ENCODE measurements around the gene CDC14A.
"Not testable (repeated sequence)": the region's sequence is repeated elsewhere in the genome, so short reads cannot be mapped to it uniquely, and the experiment has no call there.

The CDC14A gene

GRCh38 chr1:100320311-100321099, 31.8 kb upstream of the CDC14A start:
- Histone ChIP-seq H3K4me3 (ENCODE audit: low read length in 2 of 2) (no peak overlapping the region), H3K9ac (ENCODE audit: low read depth in 1 of 2, low read length in 2 of 2) (no peak overlapping the region), H3K4me1 (ENCODE audit: control insufficient read depth in 2 of 2, insufficient read depth in 2 of 2, low read length in 2 of 2) (no peaks in the 10 kb centered on the region), H3K36me3 (ENCODE audit: control insufficient read depth in 2 of 2, insufficient read depth in 2 of 2, low read length in 2 of 2) (no peaks in the 10 kb centered on the region), H3K9me3 (ENCODE audit: control insufficient read depth in 2 of 2, low read length in 2 of 2) (peaks cover 0 to 7% of the 10 kb centered on the region in 2 donors), H3K27ac (ENCODE audit: low read depth in 2 of 2, low read length in 2 of 2) (no peak overlapping the region), H3K27me3 (ENCODE audit: control insufficient read depth in 2 of 2, insufficient read depth in 2 of 2, low read length in 2 of 2) (no peaks in the 10 kb centered on the region)

GRCh38 chr1:100321100-100321493, 31.2 kb upstream of the CDC14A start:
- Histone ChIP-seq H3K27ac (ENCODE audit: low read depth in 2 of 2, low read length in 2 of 2) (no peak overlapping the region), H3K4me1 (ENCODE audit: control insufficient read depth in 2 of 2, insufficient read depth in 2 of 2, low read length in 2 of 2) (no peaks in the 10 kb centered on the region), H3K9ac (ENCODE audit: low read depth in 1 of 2, low read length in 2 of 2) (no peak overlapping the region), H3K27me3 (ENCODE audit: control insufficient read depth in 2 of 2, insufficient read depth in 2 of 2, low read length in 2 of 2) (no peaks in the 10 kb centered on the region), H3K9me3 (ENCODE audit: control insufficient read depth in 2 of 2, low read length in 2 of 2) (peaks cover 0 to 2% of the 10 kb centered on the region in 2 donors), H3K4me3 (ENCODE audit: low read length in 2 of 2) (no peak overlapping the region), H3K36me3 (ENCODE audit: control insufficient read depth in 2 of 2, insufficient read depth in 2 of 2, low read length in 2 of 2) (no peaks in the 10 kb centered on the region)

GRCh38 chr1:100321506-100321905, 30.8 kb upstream of the CDC14A start:
- Histone ChIP-seq H3K36me3 (ENCODE audit: control insufficient read depth in 2 of 2, insufficient read depth in 2 of 2, low read length in 2 of 2) (no peaks in the 10 kb centered on the region), H3K27me3 (ENCODE audit: control insufficient read depth in 2 of 2, insufficient read depth in 2 of 2, low read length in 2 of 2) (no peaks in the 10 kb centered on the region), H3K4me1 (ENCODE audit: control insufficient read depth in 2 of 2, insufficient read depth in 2 of 2, low read length in 2 of 2) (no peaks in the 10 kb centered on the region), H3K4me3 (ENCODE audit: low read length in 2 of 2) (no peak overlapping the region), H3K9ac (ENCODE audit: low read depth in 1 of 2, low read length in 2 of 2) (no peak overlapping the region), H3K9me3 (ENCODE audit: control insufficient read depth in 2 of 2, low read length in 2 of 2) (peaks cover 0 to 2% of the 10 kb centered on the region in 2 donors), H3K27ac (ENCODE audit: low read depth in 2 of 2, low read length in 2 of 2) (no peak overlapping the region)

- no peaks in the 10 kb centered on the region for H3K4me1 ChIP-seq (ENCODE audit: control insufficient read depth in 2 of 2, insufficient read depth in 2 of 2, low read length in 2 of 2)
- no peaks in the 10 kb centered on the region for H3K36me3 ChIP-seq (ENCODE audit: control insufficient read depth in 2 of 2, insufficient read depth in 2 of 2, low read length in 2 of 2)
- H3K4me3 ChIP-seq (ENCODE audit: low read length in 2 of 2) = no peak overlapping the region
- H3K9me3 ChIP-seq (ENCODE audit: control insufficient read depth in 2 of 2, low read length in 2 of 2) = peaks cover 0 to 2% of the 10 kb centered on the region in 2 donors
- no peak overlapping the region for H3K9ac ChIP-seq (ENCODE audit: low read depth in 1 of 2, low read length in 2 of 2)
- no peak overlapping the region for H3K27ac ChIP-seq (ENCODE audit: low read depth in 2 of 2, low read length in 2 of 2)
- no peaks in the 10 kb centered on the region for H3K27me3 ChIP-seq (ENCODE audit: control insufficient read depth in 2 of 2, insufficient read depth in 2 of 2, low read length in 2 of 2)
These were observed 29.7 kb upstream of the CDC14A start for GRCh38 chr1:100322436-100323211.

- H3K9ac ChIP-seq (ENCODE audit: low read depth in 1 of 2, low read length in 2 of 2) = no peak overlapping the region
- no peak overlapping the region for H3K4me3 ChIP-seq (ENCODE audit: low read length in 2 of 2)
- no peaks in the 10 kb centered on the region for H3K36me3 ChIP-seq (ENCODE audit: control insufficient read depth in 2 of 2, insufficient read depth in 2 of 2, low read length in 2 of 2)
- H3K4me1 ChIP-seq (ENCODE audit: control insufficient read depth in 2 of 2, insufficient read depth in 2 of 2, low read length in 2 of 2) = no peaks in the 10 kb centered on the region
- H3K27me3 ChIP-seq (ENCODE audit: control insufficient read depth in 2 of 2, insufficient read depth in 2 of 2, low read length in 2 of 2) = no peaks in the 10 kb centered on the region
- H3K9me3 ChIP-seq (ENCODE audit: control insufficient read depth in 2 of 2, low read length in 2 of 2) = peaks cover 0 to 2% of the 10 kb centered on the region in 2 donors
- no peak overlapping the region for H3K27ac ChIP-seq (ENCODE audit: low read depth in 2 of 2, low read length in 2 of 2)
These were observed 28.7 kb upstream of the CDC14A start for GRCh38 chr1:100323419-100324106.

GRCh38 chr1:100325415-100326324, 26.6 kb upstream of the CDC14A start:
- no peaks in the 10 kb centered on the region for H3K9me3 ChIP-seq (ENCODE audit: control insufficient read depth in 2 of 2, low read length in 2 of 2)
- H3K4me3 ChIP-seq (ENCODE audit: low read length in 2 of 2) = no peak overlapping the region
- H3K36me3 ChIP-seq (ENCODE audit: control insufficient read depth in 2 of 2, insufficient read depth in 2 of 2, low read length in 2 of 2) = no peaks in the 10 kb centered on the region
- H3K27me3 ChIP-seq (ENCODE audit: control insufficient read depth in 2 of 2, insufficient read depth in 2 of 2, low read length in 2 of 2) = no peaks in the 10 kb centered on the region
- no peak overlapping the region for H3K27ac ChIP-seq (ENCODE audit: low read depth in 2 of 2, low read length in 2 of 2)
- no peak overlapping the region for H3K9ac ChIP-seq (ENCODE audit: low read depth in 1 of 2, low read length in 2 of 2)
- H3K4me1 ChIP-seq (ENCODE audit: control insufficient read depth in 2 of 2, insufficient read depth in 2 of 2, low read length in 2 of 2) = no peaks in the 10 kb centered on the region

- H3K9ac ChIP-seq (ENCODE audit: low read depth in 1 of 2, low read length in 2 of 2); H3K9me3 ChIP-seq (ENCODE audit: control insufficient read depth in 2 of 2, low read length in 2 of 2); H3K4me1 ChIP-seq (ENCODE audit: control insufficient read depth in 2 of 2, insufficient read depth in 2 of 2, low read length in 2 of 2); H3K27ac ChIP-seq (ENCODE audit: low read depth in 2 of 2, low read length in 2 of 2); H3K36me3 ChIP-seq (ENCODE audit: control insufficient read depth in 2 of 2, insufficient read depth in 2 of 2, low read length in 2 of 2); H3K27me3 ChIP-seq (ENCODE audit: control insufficient read depth in 2 of 2, insufficient read depth in 2 of 2, low read length in 2 of 2); H3K4me3 ChIP-seq (ENCODE audit: low read length in 2 of 2): not testable (repeated sequence)
These were observed 26.0 kb upstream of the CDC14A start for GRCh38 chr1:100326325-100326670.

- Histone ChIP-seq H3K9ac (ENCODE audit: low read depth in 1 of 2, low read length in 2 of 2) (no peak overlapping the region), H3K4me3 (ENCODE audit: low read length in 2 of 2) (no peak overlapping the region), H3K27ac (ENCODE audit: low read depth in 2 of 2, low read length in 2 of 2) (no peak overlapping the region), H3K9me3 (ENCODE audit: control insufficient read depth in 2 of 2, low read length in 2 of 2) (no peaks in the 10 kb centered on the region), H3K4me1 (ENCODE audit: control insufficient read depth in 2 of 2, insufficient read depth in 2 of 2, low read length in 2 of 2) (no peaks in the 10 kb centered on the region), H3K36me3 (ENCODE audit: control insufficient read depth in 2 of 2, insufficient read depth in 2 of 2, low read length in 2 of 2) (no peaks in the 10 kb centered on the region), H3K27me3 (ENCODE audit: control insufficient read depth in 2 of 2, insufficient read depth in 2 of 2, low read length in 2 of 2) (no peaks in the 10 kb centered on the region)
These were observed 24.2 kb upstream of the CDC14A start for GRCh38 chr1:100328133-100328532.

GRCh38 chr1:100331146-100331545, 21.2 kb upstream of the CDC14A start:
- H3K9ac ChIP-seq (ENCODE audit: low read depth in 1 of 2, low read length in 2 of 2); H3K36me3 ChIP-seq (ENCODE audit: control insufficient read depth in 2 of 2, insufficient read depth in 2 of 2, low read length in 2 of 2); H3K9me3 ChIP-seq (ENCODE audit: control insufficient read depth in 2 of 2, low read length in 2 of 2); H3K4me1 ChIP-seq (ENCODE audit: control insufficient read depth in 2 of 2, insufficient read depth in 2 of 2, low read length in 2 of 2); H3K27me3 ChIP-seq (ENCODE audit: control insufficient read depth in 2 of 2, insufficient read depth in 2 of 2, low read length in 2 of 2); H3K4me3 ChIP-seq (ENCODE audit: low read length in 2 of 2); H3K27ac ChIP-seq (ENCODE audit: low read depth in 2 of 2, low read length in 2 of 2): not testable (repeated sequence)

All from mucosa of rectum (tissue), 2 donors.